CD4-positive, alpha-beta T cell (primary cell): ENCODE data around the gene RHBDL1. TPM values are rescaled to one million over a fixed set of nuclear protein-coding genes. Genes with fewer than 3 reads are reported as not detected.
A peak's percentile ranks its signal among the peaks of the same experiment; 100 is the strongest.

Experiments
- ATAC-seq: fragments of 200-7000 bp; cut with Tn5 transposase; one replicate; pipeline ENCODE4 v1.10.0; 2022; ENCODE audit warnings: mild to moderate bottlenecking; ENCODE audit not compliant: poor library complexity
- CTCF ChIA-PET: fragments of 350-600 bp; sonication (Branson Sonifier 250); formaldehyde crosslinking; loops from one replicate; lab custom pipeline; 2021; ENCODE audit warnings: antibody characterized with exemption, inconsistent platforms; lab: Charles Lee
- POLR2A ChIA-PET: fragments of 350-600 bp; sonication (Branson Sonifier 250); formaldehyde crosslinking; loops from one replicate; lab custom pipeline; 2021; ENCODE audit warnings: antibody characterized with exemption, inconsistent platforms; lab: Charles Lee
- DNase-seq, 14 experiments: peaks; one replicate each; pipeline ENCODE4 v3.0.0-alpha.2; 2013 to 2020; ENCODE audit warnings: mixed read lengths in 2 of 14
- H3K27ac ChIP-seq, 2 donors: one replicate each; pipeline versions ENCODE4 v1.5.1 to v1.7.0; 2013; ENCODE audit warnings: low read length in 2 of 2, low read depth in 1 of 2, mild to moderate bottlenecking in 1 of 2
- H3K27me3 ChIP-seq, 2 experiments: 1 replicate in 1 of 2; 2 replicates in 1 of 2; pipeline versions ENCODE4 v1.6.1 to v1.7.0; 2013; ENCODE audit warnings: low read length in 2 of 2, control low read depth in 1 of 2, mild to moderate bottlenecking in 1 of 2, moderate library complexity in 1 of 2; ENCODE audit not compliant: insufficient read depth in 2 of 2, control insufficient read depth in 1 of 2
- H3K36me3 ChIP-seq: one replicate; pipeline ENCODE4 v1.6.1; 2013; ENCODE audit warnings: low read length, control low read depth; ENCODE audit not compliant: insufficient read depth
- H3K4me1 ChIP-seq: one replicate; pipeline ENCODE4 v1.6.1; 2013; ENCODE audit warnings: low read length, control low read depth; ENCODE audit not compliant: insufficient read depth
- H3K4me3 ChIP-seq: one replicate; pipeline ENCODE4 v1.5.1; 2013; ENCODE audit warnings: mild to moderate bottlenecking, low read length, moderate library complexity
- H3K9me3 ChIP-seq, 2 experiments: 1 replicate in 1 of 2; 2 replicates in 1 of 2; pipeline versions ENCODE4 v1.6.1 to v1.7.0; 2013; ENCODE audit warnings: low read length in 2 of 2, mild to moderate bottlenecking in 2 of 2, control low read depth in 1 of 2, moderate library complexity in 1 of 2; ENCODE audit not compliant: control insufficient read depth in 1 of 2, insufficient read depth in 1 of 2
- H3K27ac Mint-ChIP-seq: one replicate; pipeline ENCODE4 v1.8.0; 2020; ENCODE audit warnings: mixed read lengths
- H3K27me3 Mint-ChIP-seq: one replicate; pipeline ENCODE4 v1.8.0; 2021; ENCODE audit warnings: mixed read lengths
- H3K36me3 Mint-ChIP-seq: one replicate; pipeline ENCODE4 v1.8.0; 2021; ENCODE audit warnings: low read depth, mixed read lengths
- H3K4me1 Mint-ChIP-seq: one replicate; pipeline ENCODE4 v1.8.0; 2021; ENCODE audit warnings: low read depth, mixed read lengths
- H3K4me3 Mint-ChIP-seq: one replicate; pipeline ENCODE4 v1.8.0; 2020; ENCODE audit warnings: mild to moderate bottlenecking, mixed read lengths
- H3K9me3 Mint-ChIP-seq: one replicate; pipeline ENCODE4 v1.8.0; 2020; ENCODE audit warnings: mixed read lengths
- intact Hi-C, 2 experiments: fragments of 100-400 bp; cut with DNase I in 1 of 2; cut with micrococcal nuclease in 1 of 2; formaldehyde crosslinking; loops; one replicate each; pipeline versions ENCODE4 v1.15.1 to v1.9.0; 2023 to 2025; cut with DNase I, micrococcal nuclease
- total RNA-seq, 174 experiments: library from RNA in 2 of 174; stranded (reverse) in 2 of 174; gene quantifications; one replicate each; pipeline ENCODE4 v1.2.3 and lab custom pipeline; 2021 to 2026
- TF ChIP-seq, protein P1 (sequence below): fragments of 200-600 bp; IDR thresholded peaks from one replicate; pipeline ENCODE4 v1.8.0; 2022; ENCODE audit warnings: antibody characterized with exemption, mild to moderate bottlenecking

Gene RHBDL1
- total RNA-seq, 2 experiments from 2014 or later = 6.6 to 6.9 TPM

- peaks cover 3% of the 10 kb centered on the region for H3K36me3 Mint-ChIP-seq
- peak within 1 kb of the TSS; percentile 54 for H3K4me3 ChIP-seq
- H3K27me3 Mint-ChIP-seq = peaks cover 3% of the 10 kb centered on the region
- TF ChIP-seq, protein P1, sequence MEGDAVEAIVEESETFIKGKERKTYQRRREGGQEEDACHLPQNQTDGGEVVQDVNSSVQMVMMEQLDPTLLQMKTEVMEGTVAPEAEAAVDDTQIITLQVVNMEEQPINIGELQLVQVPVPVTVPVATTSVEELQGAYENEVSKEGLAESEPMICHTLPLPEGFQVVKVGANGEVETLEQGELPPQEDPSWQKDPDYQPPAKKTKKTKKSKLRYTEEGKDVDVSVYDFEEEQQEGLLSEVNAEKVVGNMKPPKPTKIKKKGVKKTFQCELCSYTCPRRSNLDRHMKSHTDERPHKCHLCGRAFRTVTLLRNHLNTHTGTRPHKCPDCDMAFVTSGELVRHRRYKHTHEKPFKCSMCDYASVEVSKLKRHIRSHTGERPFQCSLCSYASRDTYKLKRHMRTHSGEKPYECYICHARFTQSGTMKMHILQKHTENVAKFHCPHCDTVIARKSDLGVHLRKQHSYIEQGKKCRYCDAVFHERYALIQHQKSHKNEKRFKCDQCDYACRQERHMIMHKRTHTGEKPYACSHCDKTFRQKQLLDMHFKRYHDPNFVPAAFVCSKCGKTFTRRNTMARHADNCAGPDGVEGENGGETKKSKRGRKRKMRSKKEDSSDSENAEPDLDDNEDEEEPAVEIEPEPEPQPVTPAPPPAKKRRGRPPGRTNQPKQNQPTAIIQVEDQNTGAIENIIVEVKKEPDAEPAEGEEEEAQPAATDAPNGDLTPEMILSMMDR = no peak
- intact Hi-C loops = no loop called here
- peaks cover 4% of the 10 kb centered on the region for H3K4me1 Mint-ChIP-seq
- peaks cover 32% of the 10 kb centered on the region for H3K4me1 ChIP-seq
- CTCF ChIA-PET = no interaction called here
- peak within 1 kb of the TSS; percentile 73 for H3K4me3 Mint-ChIP-seq
- peaks cover 0 to 10% of the 10 kb centered on the region in 2 experiments for H3K9me3 ChIP-seq
- no peaks in the 10 kb centered on the region for H3K27me3 ChIP-seq
- ATAC-seq (peak; percentile 16), DNase-seq (peak in 11 of 14 experiments; percentile 23 to 75 (median 54))
- POLR2A ChIA-PET = interaction anchor here (1.0 kb wide), 2 partner anchors 26 to 54 kb away, joined by 3 to 4 read pairs; no protein-coding TSS in a partner anchor
- H3K36me3 ChIP-seq = no peaks in the 10 kb centered on the region
- H3K27ac Mint-ChIP-seq = no peak within 1 kb of the TSS
- H3K9me3 Mint-ChIP-seq = no peaks in the 10 kb centered on the region
- H3K27ac ChIP-seq = no peak within 1 kb of the TSS
These were observed 33.9 kb upstream of the RHBDL1 start, which contains the start of gene MCRIP2 for GRCh38 chr16:641326-642188. TSS of gene MCRIP2 (plus strand) at chr16:641828. CDS start at chr16:641992, 164 bp downstream.

- Histone ChIP-seq H3K4me1 (peaks cover 29% of the 10 kb centered on the region), H3K9me3 (peaks cover 0 to 7% of the 10 kb centered on the region in 2 experiments), H3K36me3 (no peaks in the 10 kb centered on the region), H3K4me3 (peak overlapping the region; percentile 54), H3K27me3 (no peaks in the 10 kb centered on the region), H3K27ac (no peak overlapping the region)
- H3K9me3 Mint-ChIP-seq = no peaks in the 10 kb centered on the region
- ATAC-seq = peak; percentile 28
- H3K4me1 Mint-ChIP-seq = no peaks in the 10 kb centered on the region
- no peak overlapping the region for H3K27ac Mint-ChIP-seq
- H3K27me3 Mint-ChIP-seq = no peaks in the 10 kb centered on the region
- peak overlapping the region; percentile 73 for H3K4me3 Mint-ChIP-seq
- no peaks in the 10 kb centered on the region for H3K36me3 Mint-ChIP-seq
- intact Hi-C loops = no loop called here
- POLR2A ChIA-PET = interaction anchor here (1.0 kb wide), 2 partner anchors 25 to 53 kb away, joined by 3 to 4 read pairs; no protein-coding TSS in a partner anchor
- DNase-seq = peak in 4 of 14 experiments; percentile 27 to 73 (median 54)
- TF ChIP-seq, protein P1 = no peak
- CTCF ChIA-PET = no interaction called here
These were observed 33.1 kb upstream of the RHBDL1 start for GRCh38 chr16:642189-643049.

DNA sequence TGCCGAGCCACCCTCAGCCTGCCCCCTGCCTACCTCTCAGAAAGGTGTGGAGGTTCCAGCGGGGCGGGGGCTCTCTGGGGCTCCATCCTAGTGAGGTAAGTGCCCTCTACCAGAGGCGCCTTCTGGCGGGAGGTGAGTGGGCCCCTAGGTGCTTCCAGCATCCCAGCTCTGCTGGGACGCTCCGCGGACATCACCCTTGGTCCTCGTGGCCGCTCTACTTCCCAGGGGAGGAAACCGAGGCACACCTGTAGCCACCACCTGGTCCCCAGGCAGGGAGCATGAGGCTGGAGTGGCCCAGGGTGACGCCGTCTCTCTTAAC is 32.5 kb upstream of the RHBDL1 start:
- TF ChIP-seq, protein P1 = no peak
- intact Hi-C loops = no loop called here
- ATAC-seq (no peak), DNase-seq (no peak)
- H3K9me3 Mint-ChIP-seq = no peaks in the 10 kb centered on the region
- ChIA-PET CTCF (no interaction called here), POLR2A (interaction anchor here (1.0 kb wide), 2 partner anchors 24 to 52 kb away, joined by 3 to 4 read pairs; no protein-coding TSS in a partner anchor)
- no peaks in the 10 kb centered on the region for H3K4me1 Mint-ChIP-seq
- H3K4me3 ChIP-seq = peak overlapping the region; percentile 54
- no peaks in the 10 kb centered on the region for H3K36me3 ChIP-seq
- H3K4me1 ChIP-seq = peaks cover 31% of the 10 kb centered on the region
- H3K27ac ChIP-seq = no peak overlapping the region
- H3K36me3 Mint-ChIP-seq = no peaks in the 10 kb centered on the region
- peaks cover 0 to under 1% of the 10 kb centered on the region in 2 experiments for H3K9me3 ChIP-seq
- H3K4me3 Mint-ChIP-seq = peak overlapping the region; percentile 81
- no peaks in the 10 kb centered on the region for H3K27me3 ChIP-seq
- no peaks in the 10 kb centered on the region for H3K27me3 Mint-ChIP-seq
- no peak overlapping the region for H3K27ac Mint-ChIP-seq
